ENCODE measurements around the gene PIKFYVE. TPM values are rescaled to one million over a fixed set of nuclear protein-coding genes. Genes with fewer than 3 reads are reported as not detected.

Gene PIKFYVE
- total and polyA plus RNA-seq, 4 donors = 5.7 to 46.9 (median 17.3) TPM

DNA sequence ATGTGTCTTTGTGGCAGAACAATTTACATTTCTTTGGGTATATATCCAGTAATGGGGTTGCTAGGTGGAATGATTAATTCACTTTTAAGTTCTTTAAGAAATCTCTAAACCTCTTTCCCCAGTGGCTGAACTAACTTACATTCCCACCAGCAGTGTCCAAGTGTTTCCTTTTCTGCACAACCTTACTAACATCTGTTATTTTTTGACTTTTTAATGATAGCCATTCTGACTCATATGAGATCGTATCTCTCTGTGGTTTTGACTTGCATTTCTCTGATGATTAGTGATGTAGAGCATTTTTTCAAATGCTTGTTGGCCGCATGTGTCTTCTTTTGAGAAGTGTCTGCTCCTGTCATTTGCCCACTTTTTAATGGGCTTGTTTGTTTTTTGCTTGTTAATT, 97.4 kb downstream of the PIKFYVE start:
- no peak for ATAC-seq (ENCODE audit: insufficient read depth, low FRiP score)
- 39 to 59% methylated on average over 2 of the region's 2 CpGs for WGBS, 2 donors
- TF ChIP-seq, protein P1, sequence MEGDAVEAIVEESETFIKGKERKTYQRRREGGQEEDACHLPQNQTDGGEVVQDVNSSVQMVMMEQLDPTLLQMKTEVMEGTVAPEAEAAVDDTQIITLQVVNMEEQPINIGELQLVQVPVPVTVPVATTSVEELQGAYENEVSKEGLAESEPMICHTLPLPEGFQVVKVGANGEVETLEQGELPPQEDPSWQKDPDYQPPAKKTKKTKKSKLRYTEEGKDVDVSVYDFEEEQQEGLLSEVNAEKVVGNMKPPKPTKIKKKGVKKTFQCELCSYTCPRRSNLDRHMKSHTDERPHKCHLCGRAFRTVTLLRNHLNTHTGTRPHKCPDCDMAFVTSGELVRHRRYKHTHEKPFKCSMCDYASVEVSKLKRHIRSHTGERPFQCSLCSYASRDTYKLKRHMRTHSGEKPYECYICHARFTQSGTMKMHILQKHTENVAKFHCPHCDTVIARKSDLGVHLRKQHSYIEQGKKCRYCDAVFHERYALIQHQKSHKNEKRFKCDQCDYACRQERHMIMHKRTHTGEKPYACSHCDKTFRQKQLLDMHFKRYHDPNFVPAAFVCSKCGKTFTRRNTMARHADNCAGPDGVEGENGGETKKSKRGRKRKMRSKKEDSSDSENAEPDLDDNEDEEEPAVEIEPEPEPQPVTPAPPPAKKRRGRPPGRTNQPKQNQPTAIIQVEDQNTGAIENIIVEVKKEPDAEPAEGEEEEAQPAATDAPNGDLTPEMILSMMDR (IDR thresholded peaks at IDR 0.05; ENCODE audit: control extremely low read depth, extremely low read depth) = no peak

DNA sequence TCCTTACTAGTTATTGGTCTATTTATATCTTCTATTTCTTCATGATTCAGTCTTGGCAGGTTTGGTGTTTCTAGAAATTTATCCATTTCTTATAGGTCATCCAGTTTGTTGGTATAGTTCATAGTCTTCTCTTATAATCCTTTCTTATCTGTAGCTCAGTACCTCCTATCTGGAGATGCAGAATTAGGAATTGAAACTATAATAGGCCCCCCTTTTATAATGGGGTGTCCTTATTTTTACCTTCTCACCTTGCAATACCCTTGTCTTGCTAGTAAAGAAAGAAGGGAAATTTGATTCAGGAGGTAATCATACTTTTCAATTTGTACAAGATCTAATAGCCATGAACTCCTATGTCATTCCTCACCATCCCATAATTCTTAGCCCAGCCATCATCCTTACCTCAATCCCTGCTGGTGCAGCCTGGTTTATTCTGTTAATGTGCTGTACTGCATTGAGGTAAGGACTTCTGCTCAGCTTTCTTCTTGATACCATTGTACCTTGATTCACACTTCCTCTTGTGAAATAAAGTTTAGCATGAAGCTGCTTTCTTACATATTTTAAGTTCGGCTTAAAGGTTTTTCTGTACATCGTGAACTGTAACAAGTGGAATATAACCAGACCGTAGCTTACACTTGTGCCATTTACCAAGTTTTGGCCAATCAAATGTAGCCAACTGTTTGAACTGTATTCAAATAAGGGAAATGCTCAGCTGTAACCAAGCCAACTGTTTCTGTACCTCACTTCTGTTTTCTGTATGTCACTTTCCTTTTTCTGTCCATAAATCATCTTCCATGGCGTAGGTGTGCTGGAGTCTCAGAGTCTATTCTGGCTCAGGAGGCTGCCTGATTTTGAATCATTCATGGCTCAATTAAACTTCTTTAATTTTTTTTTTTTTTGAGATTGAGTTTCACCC, 100.4 kb downstream of the PIKFYVE start:
- no peak for ATAC-seq (ENCODE audit: insufficient read depth, low FRiP score)
- WGBS, 2 donors = 44 to 72% methylated on average over 4 of the region's 4 CpGs
- H3K27ac ChIP-seq (ENCODE audit: low read depth in 1 of 2, low read length in 1 of 2) = no peak overlapping the region

More for the DNA sequence above, 97.4 kb downstream of the PIKFYVE start:
- no peak for DNase-seq
- Histone ChIP-seq H3K36me3 (ENCODE audit: control insufficient read depth in 4 of 4, insufficient read depth in 4 of 4, low read length in 4 of 4) (peaks cover 0 to 5% (median 0%) of the 10 kb centered on the region in 4 donors), H3K27ac (ENCODE audit: low read depth in 1 of 2, low read length in 1 of 2) (no peak overlapping the region), H3K4me1 (ENCODE audit: control insufficient read depth in 5 of 5, insufficient read depth in 5 of 5, low read length in 5 of 5) (no peaks in the 10 kb centered on the region), H3K27me3 (ENCODE audit: control insufficient read depth in 3 of 3, insufficient read depth in 3 of 3, low read length in 2 of 3) (no peaks in the 10 kb centered on the region), H3K9ac (ENCODE audit: insufficient read depth in 1 of 2, low read length in 2 of 2) (no peak overlapping the region), H3K4me3 (no peak overlapping the region), H3K9me3 (ENCODE audit: control insufficient read depth in 4 of 4, insufficient read depth in 3 of 4, low read length in 3 of 4) (peaks cover 0 to 4% (median 1%) of the 10 kb centered on the region in 4 donors)

GRCh38 chr2:208369091-208369490, 103.0 kb downstream of the PIKFYVE start:
- Histone ChIP-seq H3K4me3 (no peak overlapping the region), H3K4me1 (ENCODE audit: control insufficient read depth in 5 of 5, insufficient read depth in 5 of 5, low read length in 5 of 5) (no peaks in the 10 kb centered on the region), H3K27me3 (ENCODE audit: control insufficient read depth in 3 of 3, insufficient read depth in 3 of 3, low read length in 2 of 3) (no peaks in the 10 kb centered on the region), H3K27ac (ENCODE audit: low read depth in 1 of 2, low read length in 1 of 2) (no peak overlapping the region), H3K9me3 (ENCODE audit: control insufficient read depth in 4 of 4, insufficient read depth in 3 of 4, low read length in 3 of 4) (peaks cover 0 to 4% (median 1%) of the 10 kb centered on the region in 4 donors), H3K36me3 (ENCODE audit: control insufficient read depth in 4 of 4, insufficient read depth in 4 of 4, low read length in 4 of 4) (no peaks in the 10 kb centered on the region), H3K9ac (ENCODE audit: insufficient read depth in 1 of 2, low read length in 2 of 2) (no peak overlapping the region)
- TF ChIP-seq, protein P1 (IDR thresholded peaks at IDR 0.05; ENCODE audit: control extremely low read depth, extremely low read depth) = no peak
- DNase-seq = no peak
- WGBS, 2 donors = 98 to 99% methylated on average over 2 of the region's 2 CpGs
- no peak for ATAC-seq (ENCODE audit: insufficient read depth, low FRiP score)

More for the DNA sequence above, 100.4 kb downstream of the PIKFYVE start:
- Histone ChIP-seq H3K4me1 (ENCODE audit: control insufficient read depth in 5 of 5, insufficient read depth in 5 of 5, low read length in 5 of 5) (no peaks in the 10 kb centered on the region), H3K9ac (ENCODE audit: insufficient read depth in 1 of 2, low read length in 2 of 2) (no peak overlapping the region), H3K27me3 (ENCODE audit: control insufficient read depth in 3 of 3, insufficient read depth in 3 of 3, low read length in 2 of 3) (no peaks in the 10 kb centered on the region), H3K36me3 (ENCODE audit: control insufficient read depth in 4 of 4, insufficient read depth in 4 of 4, low read length in 4 of 4) (no peaks in the 10 kb centered on the region), H3K9me3 (ENCODE audit: control insufficient read depth in 4 of 4, insufficient read depth in 3 of 4, low read length in 3 of 4) (peaks cover 0 to 4% (median 1%) of the 10 kb centered on the region in 4 donors), H3K4me3 (no peak overlapping the region)
- no peak for DNase-seq
- TF ChIP-seq, protein P1 (IDR thresholded peaks at IDR 0.05; ENCODE audit: control extremely low read depth, extremely low read depth) = no peak
